Erythroblast (primary cell): ENCODE measurements around the gene NMNAT2.

Source experiments
- DNase-seq, 2 experiments: peaks; one replicate each; lab custom pipeline; 2025; lab: John Stamatoyannopoulos, UW
- GATA1 ChIP-seq: IDR thresholded peaks from 2 replicates; pipeline ENCODE4 v1.6.1; 2011; ENCODE audit warnings: low read depth, mild to moderate bottlenecking, control low read depth, low read length, moderate library complexity
- POLR2A ChIP-seq: IDR thresholded peaks from 2 replicates; pipeline ENCODE4 v1.6.1; 2011; ENCODE audit warnings: mild to moderate bottlenecking, low read length

NMNAT2 gene

GRCh38 chr1:183303901-183304300 is 114.3 kb downstream of the NMNAT2 start:
- no peak for DNase-seq
- TF ChIP-seq POLR2A: no peak
- no peak for TF ChIP-seq GATA1

- no peak for DNase-seq
- no peak for TF ChIP-seq GATA1
- no peak for TF ChIP-seq POLR2A
These were observed 114.9 kb downstream of the NMNAT2 start for GRCh38 chr1:183303323-183303645.

GRCh38 chr1:183302452-183303322 is 115.5 kb downstream of the NMNAT2 start:
- no peak for DNase-seq
- TF ChIP-seq POLR2A (no peak), GATA1 (no peak)

GRCh38 chr1:183301239-183301638 is 116.9 kb downstream of the NMNAT2 start:
- DNase-seq: no peak
- no peak for TF ChIP-seq POLR2A
- no peak for TF ChIP-seq GATA1

- TF ChIP-seq GATA1 (no peak), POLR2A (no peak)
- DNase-seq: no peak
These were observed 117.4 kb downstream of the NMNAT2 start for GRCh38 chr1:183300828-183301227.

GRCh38 chr1:183300395-183300794 is 117.8 kb downstream of the NMNAT2 start:
- TF ChIP-seq GATA1: no peak
- no peak for TF ChIP-seq POLR2A
- no peak for DNase-seq

GRCh38 chr1:183296782-183297181 is 121.4 kb downstream of the NMNAT2 start:
- no peak for DNase-seq
- TF ChIP-seq GATA1: no peak
- TF ChIP-seq POLR2A: no peak

GRCh38 chr1:183295521-183295920 is 122.7 kb downstream of the NMNAT2 start:
- DNase-seq: no peak
- no peak for TF ChIP-seq GATA1
- TF ChIP-seq POLR2A: no peak

GRCh38 chr1:183293876-183294275 is 124.3 kb downstream of the NMNAT2 start:
- no peak for TF ChIP-seq GATA1
- no peak for TF ChIP-seq POLR2A

GRCh38 chr1:183293241-183293640 is 124.9 kb downstream of the NMNAT2 start:
- no peak for DNase-seq
- TF ChIP-seq POLR2A (no peak), GATA1 (no peak)

More at GRCh38 chr1:183293876-183294275, 124.3 kb downstream of the NMNAT2 start:
- no peak for DNase-seq

GRCh38 chr1:183291802-183292514 is 126.2 kb downstream of the NMNAT2 start:
- TF ChIP-seq GATA1: no peak
- no peak for DNase-seq

- DNase-seq: no peak
- TF ChIP-seq GATA1: no peak
These were observed 126.9 kb downstream of the NMNAT2 start for GRCh38 chr1:183291216-183291762.

GRCh38 chr1:183290628-183291027 is 127.6 kb downstream of the NMNAT2 start:
- DNase-seq: no peak

GRCh38 chr1:183289051-183289496 is 129.1 kb downstream of the NMNAT2 start:
- no peak for DNase-seq
- TF ChIP-seq GATA1 (no peak), POLR2A (no peak)

More at GRCh38 chr1:183290628-183291027, 127.6 kb downstream of the NMNAT2 start:
- no peak for TF ChIP-seq GATA1
- no peak for TF ChIP-seq POLR2A

- TF ChIP-seq GATA1 (no peak), POLR2A (no peak)
These were observed 129.6 kb downstream of the NMNAT2 start for GRCh38 chr1:183288583-183288982.

More at GRCh38 chr1:183288583-183288982, 129.6 kb downstream of the NMNAT2 start:
- DNase-seq: no peak
